GM21619 (cell line): ENCODE data around the gene ATP6V0D1.

Experiments
- ATAC-seq: cut with Tn5 transposase; IDR thresholded peaks from one replicate; pipeline ENCODE4 v1.9.1; 2021; ENCODE audit not compliant: unreplicated experiment

ATP6V0D1 gene

DNA sequence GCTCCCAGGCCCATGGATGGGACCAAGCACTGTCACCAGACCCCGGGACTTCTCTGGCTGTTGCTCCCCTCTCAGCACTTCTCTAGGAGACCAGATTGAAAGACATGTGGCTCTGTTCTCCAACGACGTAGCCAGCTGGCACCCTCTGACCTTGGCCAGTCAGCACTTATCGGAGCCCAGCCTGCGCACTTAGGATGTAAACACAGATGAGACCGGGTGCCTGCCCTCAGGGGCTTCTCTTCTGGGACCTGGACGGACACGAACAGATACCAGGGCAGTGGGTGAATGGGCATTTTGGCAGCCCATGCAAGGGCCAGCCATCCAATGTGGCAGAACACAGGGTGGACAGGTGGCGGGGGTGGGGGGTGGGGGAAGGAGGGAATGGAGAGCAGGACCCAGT, 71.3 kb downstream of the ATP6V0D1 start:
- no peak for ATAC-seq

DNA sequence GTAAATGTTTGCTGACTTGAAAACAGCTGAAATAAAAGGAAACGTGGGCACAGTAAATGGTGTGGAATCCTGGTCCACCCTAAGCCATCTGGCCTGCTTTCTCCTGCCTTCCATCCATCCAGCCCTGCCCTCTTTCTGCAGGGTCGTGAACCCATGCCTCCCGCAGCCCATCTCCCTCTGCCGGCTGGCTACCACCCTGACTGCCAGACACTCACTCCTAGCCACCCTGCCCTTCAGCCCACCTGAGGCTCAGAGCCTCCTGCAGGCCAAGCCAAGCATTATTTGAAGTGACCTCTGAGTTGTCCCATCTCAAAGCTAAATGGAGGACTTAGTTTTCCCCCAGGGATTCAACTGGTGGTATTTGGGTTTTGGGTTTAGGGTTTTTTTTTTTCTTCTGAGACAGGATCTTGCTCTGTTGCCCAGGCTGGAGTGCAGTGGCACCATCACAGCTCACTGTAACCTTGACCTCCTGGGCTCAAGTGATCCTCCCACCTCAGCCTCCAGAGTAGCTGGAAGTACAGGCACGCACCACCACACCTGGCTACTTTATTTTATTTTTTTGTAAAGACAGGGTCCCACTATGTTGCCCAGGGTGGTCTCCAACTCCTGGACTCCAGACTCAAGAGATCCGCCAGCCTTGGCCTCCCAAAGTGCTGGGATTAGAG, 73.0 kb downstream of the ATP6V0D1 start:
- ATAC-seq, result no peak

DNA sequence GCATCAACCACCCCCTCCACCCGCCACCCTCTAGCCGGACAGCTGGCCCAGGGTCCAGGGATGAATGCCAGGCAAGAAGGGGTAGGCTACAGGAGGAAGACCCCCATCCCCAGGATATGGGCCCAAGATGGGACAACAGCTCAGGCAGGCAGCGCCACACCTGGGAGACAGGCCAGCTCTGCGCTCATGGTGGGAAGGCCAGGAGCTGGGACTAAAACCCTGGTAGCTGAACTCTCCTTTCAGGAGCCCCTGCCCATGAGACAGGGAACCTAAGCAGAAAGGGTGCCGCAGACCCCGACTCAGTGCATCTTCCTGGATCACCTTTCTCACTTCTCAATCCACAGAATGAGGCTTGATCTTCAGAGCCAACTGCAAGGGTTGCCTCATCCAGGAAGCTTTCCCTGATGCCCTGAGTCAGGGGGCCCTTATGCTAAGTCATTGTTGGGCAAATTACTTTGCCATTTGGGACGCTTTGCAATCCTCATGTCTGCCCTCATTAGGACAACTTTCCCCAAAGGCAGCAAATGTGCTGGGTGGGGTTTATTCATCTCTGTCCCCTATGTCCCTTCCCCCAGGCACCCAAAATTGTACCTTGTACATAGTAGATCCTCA, 73.7 kb downstream of the ATP6V0D1 start:
- no peak for ATAC-seq

DNA sequence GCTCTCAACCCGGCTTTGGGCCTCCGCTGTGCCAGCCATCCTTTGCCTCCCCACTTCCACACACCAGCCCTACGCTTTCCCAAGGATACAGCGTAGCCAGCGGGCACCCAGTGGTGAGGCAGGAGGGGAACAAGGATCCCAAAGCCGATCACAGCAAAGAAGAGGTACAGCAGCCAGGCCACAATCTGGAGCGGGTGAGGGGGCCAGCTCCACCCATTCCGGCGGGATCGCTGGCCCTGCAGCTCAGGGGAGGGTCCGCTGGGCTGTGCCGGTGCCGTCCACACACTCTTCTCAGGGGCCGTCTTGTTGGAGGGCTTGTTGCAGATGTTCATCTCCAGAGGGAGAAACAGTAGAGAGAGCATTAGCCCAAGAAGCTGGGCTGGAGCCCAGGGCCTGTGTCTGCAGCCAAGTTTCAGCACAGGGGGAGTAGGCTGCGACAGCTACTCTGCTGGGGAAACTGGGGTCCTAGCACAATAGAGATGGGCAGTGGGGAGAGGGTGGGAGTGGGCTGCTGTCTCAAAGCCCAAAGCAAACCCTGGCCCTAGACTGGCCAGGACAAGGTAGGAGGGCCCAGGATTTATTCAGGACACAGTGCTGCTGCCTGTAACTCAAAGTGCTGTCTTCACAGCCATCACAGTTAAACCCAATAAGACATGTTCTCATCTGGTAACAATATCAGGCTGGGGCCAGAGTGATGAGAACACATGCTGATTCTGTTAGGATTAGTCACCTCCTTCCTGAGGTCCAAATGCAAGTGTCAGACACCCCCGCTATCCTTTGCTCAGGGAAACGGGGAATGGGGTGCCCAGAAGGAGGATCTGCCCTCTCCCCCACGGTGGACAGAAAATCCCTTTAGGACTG, 74.6 kb downstream of the ATP6V0D1 start:
- ATAC-seq, result no peak

DNA sequence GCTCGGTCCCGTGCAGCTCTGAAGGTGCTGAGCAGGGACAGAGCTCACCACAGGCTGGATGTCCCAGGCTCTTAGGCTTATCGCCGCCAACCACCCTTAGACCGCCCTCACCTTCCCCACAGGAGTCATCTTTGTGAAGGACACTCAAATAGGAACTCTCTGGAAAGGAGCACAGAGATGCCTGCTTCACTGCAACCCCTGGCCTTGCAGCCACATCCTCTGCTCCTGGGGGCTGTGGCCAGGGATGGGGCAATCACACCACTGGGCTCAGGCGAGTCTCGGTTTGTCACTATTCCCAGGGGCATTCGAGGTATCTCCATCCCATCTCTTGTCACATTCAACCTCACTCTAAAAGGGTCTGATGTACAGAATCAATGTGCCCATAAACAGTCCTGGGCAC, 75.6 kb downstream of the ATP6V0D1 start:
- ATAC-seq, result no peak

DNA sequence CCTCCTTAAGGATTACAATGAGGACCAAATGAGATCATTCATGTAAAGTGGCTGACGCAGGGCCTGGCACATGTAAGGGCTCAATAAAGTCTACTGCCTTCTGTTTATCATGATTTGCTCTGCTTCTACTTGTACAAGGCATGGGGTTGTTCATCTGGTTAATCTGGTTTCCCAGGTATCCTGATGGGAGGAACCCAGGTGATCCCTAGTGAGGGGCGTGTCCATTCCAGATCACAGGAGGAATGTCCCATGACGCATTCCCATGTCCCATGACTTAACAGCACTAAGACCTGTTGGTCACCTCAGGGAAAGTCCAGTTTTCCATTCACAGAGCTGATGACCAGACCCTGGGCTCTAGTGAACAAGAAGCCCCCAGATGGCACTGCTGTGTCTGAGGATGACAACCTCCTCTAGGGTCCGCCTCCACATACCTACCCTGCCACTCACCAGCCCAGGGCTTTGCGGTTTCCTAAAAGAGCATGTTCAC, 76.2 kb downstream of the ATP6V0D1 start:
- no peak for ATAC-seq

DNA sequence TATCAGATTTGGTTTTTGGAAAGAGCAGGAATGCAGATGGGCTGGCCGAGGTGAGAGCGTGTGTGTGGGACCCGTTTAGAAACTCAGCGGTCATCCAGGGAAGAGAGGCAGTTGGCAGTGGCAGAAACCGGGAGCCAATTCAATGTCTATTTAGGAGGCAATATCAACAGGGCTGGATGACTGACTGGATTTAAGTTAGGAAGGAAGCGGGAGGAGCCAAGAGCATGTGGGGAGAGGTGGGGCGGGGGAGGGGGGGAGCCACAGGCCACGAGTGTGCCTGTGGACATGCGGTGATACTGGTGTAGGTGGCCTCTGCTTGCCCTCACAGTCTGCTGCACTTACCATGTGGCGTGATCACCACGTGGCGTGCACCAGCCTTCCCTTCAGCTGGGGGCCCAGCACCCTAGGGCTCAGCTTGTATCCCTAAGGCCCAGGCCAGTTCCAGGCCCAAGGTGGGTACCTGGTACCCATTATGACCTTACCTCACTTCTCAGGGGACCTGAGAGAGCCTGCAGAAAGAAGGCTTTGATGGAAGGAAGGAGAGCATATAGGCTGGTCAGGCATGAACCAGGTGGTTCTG, 76.9 kb downstream of the ATP6V0D1 start:
- no peak for ATAC-seq

DNA sequence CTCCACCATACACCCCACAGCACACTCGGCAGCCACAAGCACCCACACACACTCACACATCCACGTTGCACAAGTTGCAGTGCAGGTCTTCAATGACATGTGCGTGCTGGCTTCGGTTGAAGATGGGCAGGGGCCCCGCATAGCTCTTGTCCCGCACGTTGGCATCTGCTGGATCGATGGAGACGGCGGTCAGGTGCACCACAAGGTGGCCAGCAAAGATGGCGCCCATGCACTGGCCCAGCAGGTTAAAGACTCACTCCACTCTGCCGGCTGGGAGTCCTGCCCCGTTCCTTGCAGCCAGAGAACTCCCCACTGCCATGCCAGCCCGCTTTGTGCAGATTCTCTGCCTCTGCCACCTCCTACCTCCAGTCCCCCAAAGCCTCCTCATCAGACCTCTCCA, 80.1 kb downstream of the ATP6V0D1 start:
- ATAC-seq, result no peak

DNA sequence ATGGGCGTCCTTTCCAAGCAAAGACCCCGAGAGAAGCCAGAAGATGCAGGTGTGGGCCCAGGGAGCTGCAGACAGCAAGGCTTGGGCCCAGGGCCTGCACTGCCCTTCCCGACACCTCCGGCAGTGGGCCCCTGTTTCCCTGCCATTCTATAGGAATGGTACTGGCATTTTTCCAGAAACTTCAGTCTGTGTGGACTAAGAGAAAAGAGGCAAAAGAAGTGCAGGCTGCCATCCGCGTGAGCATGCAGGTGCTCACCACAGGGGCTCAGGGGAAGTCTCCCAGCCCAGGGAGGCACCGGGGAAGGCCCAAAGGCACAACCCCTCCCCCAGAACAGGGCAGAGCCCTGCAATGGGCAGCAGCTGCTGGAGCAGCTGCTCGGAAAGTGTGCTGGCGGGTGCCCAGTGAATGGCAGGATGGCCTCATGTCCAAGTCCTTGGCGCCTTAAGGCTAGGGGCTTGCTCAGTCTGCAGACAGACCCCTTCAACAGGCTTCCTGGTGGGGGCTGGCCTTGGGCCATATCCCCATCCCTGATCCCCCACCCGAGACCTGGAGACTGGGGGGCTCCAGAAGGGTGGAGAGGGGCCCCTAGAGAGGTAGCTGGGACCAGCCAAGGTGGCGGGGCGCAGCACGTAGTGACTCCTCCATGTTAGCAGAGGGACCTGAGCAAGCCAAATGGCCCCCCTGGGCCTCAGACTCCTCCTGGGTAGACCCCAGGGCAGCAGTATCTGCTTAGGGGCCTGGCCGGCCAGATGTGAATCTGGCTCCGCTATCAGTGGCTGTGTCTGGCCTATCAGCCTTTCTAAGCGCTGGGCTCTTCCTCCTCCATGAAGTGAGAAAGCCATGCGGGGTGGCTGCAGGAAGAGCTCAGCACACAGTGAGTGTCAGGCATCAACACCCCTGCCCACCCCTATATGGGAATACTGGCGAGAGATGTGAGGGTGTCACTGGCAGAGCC, 80.9 kb downstream of the ATP6V0D1 start:
- no peak for ATAC-seq

DNA sequence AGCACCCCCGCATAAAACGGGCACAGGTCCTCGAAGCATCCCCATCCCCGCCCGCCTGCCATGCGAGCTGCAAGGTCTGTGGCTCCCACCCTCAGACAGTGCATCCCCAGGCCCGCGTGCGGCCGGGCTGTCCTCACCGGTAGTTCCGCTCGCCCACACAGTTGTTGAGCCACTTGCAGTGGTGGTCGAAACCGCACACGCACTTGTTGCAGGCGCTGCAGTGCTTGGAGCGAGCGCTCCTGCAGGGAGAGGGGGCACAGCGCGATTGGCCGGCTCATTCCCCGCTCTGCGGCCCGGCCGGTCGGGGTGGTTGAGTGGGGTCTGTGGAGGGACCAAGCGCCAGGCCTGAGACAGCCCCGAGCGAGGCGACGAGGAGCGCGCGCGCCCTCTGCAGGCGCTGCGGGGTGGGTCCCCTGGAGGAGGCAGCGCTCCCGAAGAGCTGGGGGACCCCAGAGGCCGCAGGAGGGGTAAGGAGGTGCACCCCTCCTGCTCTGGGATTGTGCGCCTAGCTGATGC, 81.7 kb downstream of the ATP6V0D1 start:
- no peak for ATAC-seq

DNA sequence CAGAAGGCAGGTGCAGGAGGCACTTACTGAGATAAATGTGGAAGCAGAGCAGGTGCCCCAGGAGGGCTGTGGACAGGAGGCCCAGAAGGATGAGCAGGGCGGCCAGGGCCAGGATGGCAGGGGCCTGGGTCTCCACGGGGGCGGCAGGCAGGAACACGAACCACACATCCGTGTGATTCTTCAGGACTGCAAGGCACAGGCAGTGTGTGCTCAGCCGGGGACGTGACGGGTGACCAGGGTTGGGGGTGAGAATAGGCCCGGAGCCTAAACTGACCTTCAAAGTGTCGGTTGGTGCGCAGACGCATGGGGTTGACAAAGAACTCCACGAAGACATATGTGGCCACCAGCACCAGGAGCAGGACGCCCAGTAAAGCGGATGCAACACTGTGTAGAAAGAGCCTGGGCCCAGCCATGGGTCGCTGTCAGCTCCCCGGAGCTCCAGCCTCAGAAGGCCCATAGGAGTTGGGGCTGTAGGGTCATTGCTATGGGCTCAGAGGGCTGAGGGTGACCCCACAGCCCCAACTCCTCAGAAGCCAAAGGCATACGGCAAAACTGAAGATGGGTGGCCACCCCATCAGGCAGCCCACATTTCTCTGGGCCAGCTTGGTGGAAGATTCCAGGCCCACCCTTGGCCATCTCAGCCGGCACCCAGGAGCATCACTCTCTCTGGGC, 82.3 kb downstream of the ATP6V0D1 start:
- no peak for ATAC-seq

DNA sequence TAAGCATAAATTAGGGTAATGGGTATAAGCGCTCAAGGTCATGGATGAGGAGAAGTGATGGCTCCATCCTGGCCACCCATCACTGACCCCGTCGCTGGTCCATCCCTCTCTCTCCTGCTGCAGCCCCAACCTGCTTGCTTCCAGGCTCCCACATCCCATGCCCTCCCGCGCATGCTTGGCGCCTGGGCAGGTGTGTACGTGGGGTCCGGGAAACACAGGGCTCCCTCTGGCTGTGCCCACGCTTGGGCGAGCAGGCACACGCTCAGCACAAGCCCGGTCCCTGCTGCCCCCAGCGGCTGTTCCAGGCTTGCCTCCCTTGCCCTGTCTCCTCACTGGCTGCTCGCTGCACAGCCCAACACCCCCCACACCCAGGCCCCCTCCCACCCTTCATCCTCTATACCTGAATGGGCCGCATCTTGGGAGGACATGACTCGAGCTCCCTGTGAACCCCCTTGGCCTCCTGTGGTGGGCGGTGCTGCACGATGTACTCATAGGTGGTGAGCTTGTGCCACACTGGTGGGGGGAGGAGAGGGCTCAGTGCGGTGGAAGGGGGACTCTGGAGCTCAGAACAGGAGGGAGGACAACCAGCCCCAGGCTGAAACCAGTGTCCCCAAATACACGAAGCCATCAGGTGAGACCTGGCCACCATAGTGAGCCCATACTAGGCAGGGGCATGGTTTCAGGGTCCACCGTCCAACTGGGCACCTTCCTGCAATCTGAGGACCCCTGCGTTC, 83.0 kb downstream of the ATP6V0D1 start:
- no peak for ATAC-seq

DNA sequence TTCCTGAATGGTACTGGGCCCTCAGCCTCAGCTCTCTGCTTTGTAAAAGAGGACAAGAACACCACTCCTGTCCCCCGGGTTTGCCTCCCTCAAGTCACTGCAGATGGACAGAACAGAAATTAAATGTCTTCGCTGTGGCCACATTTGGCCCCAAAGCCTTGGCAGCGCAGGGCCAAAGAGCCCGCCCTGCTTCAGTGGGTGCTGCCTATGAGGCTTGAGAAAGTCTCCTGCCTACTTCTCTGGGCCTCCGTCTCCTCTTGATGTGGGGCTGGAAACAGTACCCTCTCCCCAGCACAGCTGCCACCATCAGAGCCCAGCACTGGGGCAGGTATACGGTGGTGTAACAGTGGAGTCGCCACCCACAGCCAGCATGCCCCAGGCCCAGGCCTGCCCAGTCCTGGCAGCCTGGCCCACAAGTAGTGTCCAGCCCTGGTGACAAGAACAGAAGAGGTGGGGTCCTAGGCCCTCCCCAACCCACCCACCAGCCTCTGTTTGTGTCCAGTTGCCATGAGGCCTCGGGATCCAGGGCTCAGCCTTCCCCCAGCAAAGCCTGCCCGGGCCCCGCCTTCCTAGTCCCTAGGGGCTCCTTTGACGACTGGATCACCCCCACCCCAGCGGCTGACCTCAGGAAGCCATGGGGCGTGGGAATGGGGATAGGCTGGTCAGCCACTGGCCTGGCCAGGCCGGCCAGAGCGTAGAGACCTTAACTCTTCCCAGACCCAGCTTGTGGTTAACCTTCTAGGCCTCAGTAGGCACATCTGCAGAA, 83.7 kb downstream of the ATP6V0D1 start:
- ATAC-seq, result no peak

DNA sequence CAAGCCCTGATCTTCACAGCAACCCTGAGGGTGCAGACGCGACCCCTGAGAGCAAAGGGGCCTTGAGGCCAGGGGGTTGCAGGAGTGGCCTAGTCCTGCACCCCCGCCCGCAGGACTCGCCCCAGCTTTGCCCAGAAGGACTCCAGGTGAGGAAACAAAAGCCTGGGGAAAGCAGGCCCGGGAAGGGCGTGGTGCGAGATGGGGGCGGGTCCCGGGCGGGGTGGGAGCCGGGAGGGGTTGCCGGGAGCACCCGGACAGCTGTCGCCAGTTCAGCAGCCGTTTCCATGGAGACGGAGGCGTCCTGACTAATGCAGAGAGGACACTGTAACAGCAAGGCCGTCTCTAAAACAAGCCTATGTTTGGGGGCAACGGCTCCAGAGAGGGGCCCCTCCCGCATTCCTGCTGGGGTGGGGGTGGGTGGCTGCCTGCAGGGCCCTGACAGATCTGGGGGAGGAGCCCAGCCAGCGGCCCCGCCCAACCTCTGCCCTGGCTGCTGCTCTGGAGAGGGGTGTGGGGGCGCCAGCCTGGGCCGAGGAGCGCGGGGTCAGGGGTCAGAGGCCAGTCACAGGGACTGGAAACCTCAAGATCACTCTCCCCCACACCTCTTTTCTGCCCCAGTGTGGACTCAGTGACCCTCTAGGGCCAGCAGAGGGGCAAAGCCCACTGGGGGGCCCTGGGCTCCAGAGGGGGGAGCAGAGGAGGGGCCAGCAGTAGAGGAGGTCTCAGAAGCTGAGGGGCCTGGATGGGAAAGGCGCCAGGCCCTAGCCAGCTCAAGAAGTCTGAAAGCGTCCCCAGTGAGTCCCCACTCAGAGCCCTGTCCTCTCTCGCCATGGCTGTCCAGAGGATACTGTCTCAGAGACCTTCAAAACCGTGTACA, 84.6 kb downstream of the ATP6V0D1 start:
- no peak for ATAC-seq

DNA sequence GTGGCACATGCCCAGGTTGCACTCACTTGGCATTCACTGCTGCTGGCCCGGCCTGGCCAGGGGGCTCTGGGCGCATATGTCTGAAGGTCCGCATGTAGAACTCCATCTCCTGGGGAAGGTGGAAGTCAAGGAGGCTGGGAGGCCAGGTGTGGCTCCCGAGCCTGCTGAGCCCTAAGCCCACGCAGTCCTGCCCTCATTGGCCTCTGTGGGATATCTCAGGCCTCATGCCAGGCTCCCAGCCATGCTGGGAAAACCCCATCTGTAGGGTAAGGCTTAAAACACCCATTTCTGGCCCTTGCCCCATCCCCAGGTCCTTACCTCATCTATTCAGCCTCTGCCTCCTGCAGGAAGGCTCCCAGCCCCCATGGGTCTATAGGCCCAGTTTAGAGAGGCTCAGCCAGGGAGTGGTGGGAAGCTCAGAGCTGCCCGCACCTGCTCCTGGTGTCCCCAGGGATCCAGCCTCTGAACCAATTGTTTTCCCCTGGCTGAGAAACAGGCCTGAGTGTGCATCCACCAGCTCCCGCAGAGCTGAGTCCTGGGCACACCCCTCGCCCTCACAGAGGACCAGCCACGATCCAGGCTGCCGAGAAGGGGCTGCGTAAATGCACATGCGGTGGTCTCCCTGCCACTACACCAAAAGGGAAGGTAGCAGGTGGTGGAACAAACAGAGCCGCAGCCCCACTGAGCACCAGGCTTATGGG, 85.3 kb downstream of the ATP6V0D1 start:
- no peak for ATAC-seq

DNA sequence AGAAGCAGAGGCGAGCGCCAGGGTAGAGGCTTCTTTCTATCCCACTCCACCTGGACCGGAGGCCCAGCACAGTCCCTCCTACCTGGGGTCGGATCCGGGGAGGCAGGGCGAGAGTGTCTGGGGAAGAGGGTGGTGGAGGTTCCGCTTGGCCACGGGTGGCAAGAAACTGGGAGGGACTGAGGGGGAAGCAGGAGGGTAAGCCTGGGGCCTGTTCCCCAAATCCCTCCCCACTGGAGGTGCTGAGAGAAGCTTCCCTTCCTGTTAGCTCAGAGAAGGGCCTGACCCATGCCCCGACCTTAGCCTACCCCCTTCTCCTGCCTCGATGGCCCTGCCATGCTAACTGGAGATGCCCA, 85.9 kb downstream of the ATP6V0D1 start:
- no peak for ATAC-seq
